Epithelial cell of esophagus (primary cell): ENCODE data around the gene TUBB3.

Source experiments
- DNase-seq: peaks from one replicate; pipeline ENCODE4 v3.0.0; 2010; ENCODE audit warnings: low read depth
- H3K4me3 ChIP-seq: 2 replicates; pipeline ENCODE4 v1.5.1; 2011; ENCODE audit warnings: mild to moderate bottlenecking, low read length, control low read depth
- CTCF ChIP-seq: IDR thresholded peaks from 2 replicates; pipeline ENCODE4 v1.5.1; 2011; ENCODE audit warnings: low read depth, mild to moderate bottlenecking, low read length, control low read depth, inconsistent platforms; ENCODE audit not compliant: insufficient read depth; ENCODE audit errors: missing control alignments

Gene TUBB3

GRCh38 chr16:89902980-89903379 is 20.2 kb upstream of the TUBB3 start:
- TF ChIP-seq CTCF, result no peak
- DNase-seq, result no peak
- no peak overlapping the region for H3K4me3 ChIP-seq

GRCh38 chr16:89903908-89904515 is 19.1 kb upstream of the TUBB3 start:
- no peak for TF ChIP-seq CTCF
- no peak for DNase-seq
- no peak overlapping the region for H3K4me3 ChIP-seq

GRCh38 chr16:89904606-89905510 is 18.3 kb upstream of the TUBB3 start:
- no peak overlapping the region for H3K4me3 ChIP-seq
- TF ChIP-seq CTCF, result no peak
- DNase-seq, result peak; percentile 51

- no peak overlapping the region for H3K4me3 ChIP-seq
- no peak for TF ChIP-seq CTCF
- DNase-seq, result no peak
These were observed 17.5 kb upstream of the TUBB3 start for GRCh38 chr16:89905511-89906139.

GRCh38 chr16:89906140-89907025 is 16.8 kb upstream of the TUBB3 start:
- TF ChIP-seq CTCF, result no peak
- H3K4me3 ChIP-seq, result no peak overlapping the region
- no peak for DNase-seq

GRCh38 chr16:89907055-89907814 is 15.9 kb upstream of the TUBB3 start:
- no peak for TF ChIP-seq CTCF
- DNase-seq, result no peak
- no peak overlapping the region for H3K4me3 ChIP-seq
